Measurements from ENCODE around the gene GUCA1A.
"Not testable (repeated sequence)": the region's sequence is repeated elsewhere in the genome, so short reads cannot be mapped to it uniquely, and the experiment has no call there.

The GUCA1A gene

DNA sequence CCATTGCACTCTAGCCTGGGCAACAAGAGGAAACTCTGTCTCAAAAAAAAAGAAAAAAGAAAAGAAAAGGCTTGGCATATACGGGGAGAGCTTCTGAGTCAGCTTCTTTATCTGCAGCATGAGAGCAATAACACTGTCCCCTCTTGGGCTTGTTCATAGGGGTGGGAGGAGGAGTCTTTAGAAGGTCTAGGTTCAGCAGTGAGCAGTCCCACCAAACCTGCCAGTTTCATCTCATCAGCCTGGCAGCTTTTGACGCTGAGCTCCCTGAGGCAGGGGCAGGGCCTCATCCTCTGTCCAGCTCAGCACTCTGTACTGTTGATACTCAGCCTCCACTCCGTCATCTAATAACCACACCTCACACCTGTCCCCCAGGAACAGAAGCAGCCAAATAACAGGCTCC, 25.1 kb upstream of the GUCA1A start:
- no peak for DNase-seq

DNA sequence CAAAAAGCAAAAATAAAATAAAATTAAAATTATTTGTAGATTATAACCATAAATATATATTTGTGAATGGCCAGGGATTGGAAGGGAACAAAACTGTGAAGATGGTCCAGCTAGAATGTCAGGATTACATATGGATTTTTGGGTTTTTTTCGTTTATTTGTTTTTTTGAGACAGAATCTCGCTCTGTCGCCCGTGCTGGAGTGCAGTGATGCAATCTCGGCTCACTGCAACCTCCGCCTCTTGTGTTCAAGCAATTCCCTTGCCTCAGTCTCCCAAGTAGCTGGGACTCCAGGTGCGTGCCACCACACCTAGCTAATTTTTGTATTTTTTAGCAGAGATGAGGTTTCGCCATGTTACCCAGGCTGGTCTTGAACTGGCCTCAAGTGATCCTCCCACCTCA, 22.9 kb upstream of the GUCA1A start:
- DNase-seq = no peak

DNA sequence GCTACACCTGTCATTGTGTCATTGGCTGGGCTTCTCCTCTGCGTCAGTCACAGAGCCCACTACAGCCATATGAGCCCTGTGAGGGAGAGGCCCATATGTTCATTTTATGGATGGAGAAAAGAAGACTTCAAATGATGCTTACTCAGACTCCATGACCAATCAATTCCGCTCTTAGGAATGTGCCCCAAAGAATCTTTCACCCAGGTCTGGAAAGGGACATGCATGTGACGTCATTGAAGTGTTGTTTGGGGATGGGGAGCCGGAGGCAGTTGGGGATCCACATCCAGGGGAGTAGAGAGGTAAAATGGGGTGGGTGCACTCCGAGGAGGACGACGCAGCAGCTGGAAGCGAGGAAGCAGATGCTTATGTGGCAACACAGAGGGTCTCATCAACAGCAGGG, 21.1 kb upstream of the GUCA1A start:
- DNase-seq = no peak

DNA sequence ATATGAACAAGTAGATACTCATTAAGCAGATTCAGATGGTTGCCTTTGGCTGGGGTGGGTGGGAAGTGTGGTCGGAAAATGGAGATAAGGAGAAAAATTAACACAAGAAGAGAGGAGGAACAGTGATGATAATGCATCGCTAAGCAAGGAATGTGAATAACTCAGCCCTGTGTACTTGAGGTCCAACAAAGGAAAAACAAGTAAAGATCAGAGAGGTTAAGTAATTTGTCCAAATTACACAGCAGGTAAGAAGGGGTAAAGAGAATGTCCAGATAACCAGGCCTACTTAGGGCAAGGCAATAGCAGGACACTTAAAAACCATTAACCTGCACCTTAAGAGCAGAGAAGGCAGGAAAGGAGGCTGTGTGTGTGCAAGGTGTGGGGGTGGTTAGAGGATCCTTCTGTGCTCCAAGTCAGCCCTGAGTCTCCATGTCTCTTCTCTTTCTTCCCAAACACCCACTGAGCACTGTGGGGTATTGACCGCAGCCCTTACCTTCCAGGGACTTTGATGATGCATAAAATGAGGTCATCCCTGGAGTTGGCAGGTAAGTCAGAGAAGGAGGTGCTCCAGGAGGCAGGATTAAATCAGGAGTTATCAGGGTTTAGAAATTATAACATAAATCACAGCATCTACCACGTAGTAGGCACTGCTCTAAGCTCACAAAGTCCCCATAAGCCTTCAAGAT, 20.5 kb upstream of the GUCA1A start:
- not testable (repeated sequence) for DNase-seq

DNA sequence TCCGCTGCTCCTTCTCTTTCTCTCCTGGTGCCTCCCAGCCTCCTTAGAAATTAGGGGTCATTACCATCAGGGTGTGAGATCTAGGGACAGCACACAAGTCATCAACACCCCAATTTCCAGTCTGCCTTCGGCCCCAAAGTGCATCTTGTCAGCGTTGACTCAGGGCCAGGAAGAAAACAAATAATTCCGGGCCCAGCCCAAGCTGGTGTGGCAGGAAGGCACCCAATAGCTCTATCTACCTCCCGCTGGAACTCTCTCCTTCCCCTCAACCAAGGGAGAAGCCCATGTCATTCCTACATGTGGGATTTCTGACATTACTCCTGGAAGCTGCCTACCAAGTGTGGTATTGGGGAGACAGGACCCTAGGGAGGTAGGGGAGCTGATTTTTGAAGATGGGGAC, 19.2 kb upstream of the GUCA1A start:
- no peak for DNase-seq

DNA sequence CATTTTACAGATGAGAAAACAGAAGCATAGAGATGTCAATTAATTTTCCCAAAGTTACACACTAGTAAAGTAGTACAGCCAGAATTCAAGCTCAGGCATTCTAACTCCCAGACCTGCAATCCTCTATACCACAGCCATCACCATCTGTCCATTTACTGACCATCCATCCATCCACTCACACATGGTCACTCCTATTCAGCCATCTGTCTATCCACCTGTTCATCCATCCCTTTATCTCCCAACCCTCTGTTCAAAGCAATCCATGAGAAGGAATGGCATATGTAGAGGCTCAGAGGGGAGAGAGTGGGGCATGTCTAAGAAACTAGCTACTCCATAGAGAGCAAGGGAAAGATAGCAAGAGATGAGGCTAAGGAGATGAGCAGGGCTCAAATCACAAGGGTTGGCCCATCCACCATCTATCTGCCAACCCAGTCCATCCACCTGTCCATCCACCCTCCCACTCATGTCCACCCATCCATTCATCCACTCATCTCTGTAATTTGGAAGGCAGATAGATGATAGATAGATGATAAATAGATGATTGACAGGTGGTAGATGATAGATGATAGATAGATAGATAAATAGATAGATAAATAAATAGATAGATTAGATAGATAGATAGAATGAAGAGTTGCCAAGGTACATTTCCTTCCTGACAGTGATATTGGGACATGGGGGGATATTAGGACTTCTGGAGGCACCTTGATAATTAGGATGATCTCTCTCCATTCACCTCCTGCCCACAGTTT, 18.5 kb upstream of the GUCA1A start:
- DNase-seq = no peak

DNA sequence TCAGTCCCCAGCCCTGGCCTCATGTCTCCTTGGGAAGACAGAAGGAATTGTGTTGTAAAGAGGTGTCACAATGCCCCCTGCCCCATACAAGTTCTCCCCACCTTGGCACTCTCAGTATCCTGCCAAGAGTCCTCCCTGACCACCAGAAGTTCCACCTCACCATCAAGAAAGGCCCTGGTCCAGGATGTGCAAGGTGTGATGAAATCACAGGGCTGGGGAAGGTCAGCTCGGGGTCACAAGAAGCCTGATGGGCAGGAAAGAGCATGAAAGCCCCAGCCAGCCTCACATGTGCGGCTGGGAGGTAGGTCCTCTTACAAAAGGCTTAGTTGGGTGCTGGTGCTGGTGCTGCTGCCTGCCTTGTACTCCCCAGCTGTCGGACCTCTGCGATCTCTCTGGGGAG, 17.9 kb upstream of the GUCA1A start:
- no peak for DNase-seq

DNA sequence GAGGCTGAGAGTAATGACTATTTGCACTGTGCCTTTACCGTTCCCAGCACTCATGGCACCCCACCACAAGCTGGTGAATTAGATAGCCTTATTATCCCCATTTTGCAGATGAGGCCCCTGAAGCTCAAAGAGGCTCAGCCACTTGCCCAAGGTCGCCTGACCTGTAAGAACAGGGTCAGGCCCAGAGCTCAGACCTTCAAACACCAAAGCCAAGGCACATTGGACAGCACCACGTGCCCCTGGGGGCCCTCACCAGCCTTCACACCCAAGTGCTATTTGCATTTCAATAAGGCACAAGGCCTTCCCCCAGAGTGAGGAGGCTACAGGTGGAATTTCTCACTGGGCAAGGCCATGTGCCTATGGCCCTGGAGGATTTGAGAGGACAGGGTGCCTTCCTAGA, 16.5 kb upstream of the GUCA1A start:
- no peak for DNase-seq

DNA sequence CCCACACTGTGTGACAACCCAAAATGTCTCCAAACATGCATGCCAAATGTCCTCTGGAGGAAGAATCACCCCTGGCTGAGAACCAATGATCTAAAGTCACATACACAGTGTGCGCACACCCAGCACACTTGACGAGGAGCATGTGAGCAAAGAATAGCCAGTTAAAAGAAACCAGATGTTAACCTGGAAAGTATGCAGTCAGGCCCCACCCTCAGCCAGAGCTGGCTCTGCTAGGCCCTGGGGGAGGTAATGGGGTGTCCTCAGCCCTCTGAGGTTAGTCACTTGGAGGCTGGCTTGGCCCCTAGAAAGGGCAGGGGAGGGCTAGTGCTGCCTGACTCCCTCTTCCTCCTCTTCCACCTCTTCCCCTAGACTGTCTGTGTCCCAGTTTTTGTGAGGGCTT, 15.2 kb upstream of the GUCA1A start:
- no peak for DNase-seq

DNA sequence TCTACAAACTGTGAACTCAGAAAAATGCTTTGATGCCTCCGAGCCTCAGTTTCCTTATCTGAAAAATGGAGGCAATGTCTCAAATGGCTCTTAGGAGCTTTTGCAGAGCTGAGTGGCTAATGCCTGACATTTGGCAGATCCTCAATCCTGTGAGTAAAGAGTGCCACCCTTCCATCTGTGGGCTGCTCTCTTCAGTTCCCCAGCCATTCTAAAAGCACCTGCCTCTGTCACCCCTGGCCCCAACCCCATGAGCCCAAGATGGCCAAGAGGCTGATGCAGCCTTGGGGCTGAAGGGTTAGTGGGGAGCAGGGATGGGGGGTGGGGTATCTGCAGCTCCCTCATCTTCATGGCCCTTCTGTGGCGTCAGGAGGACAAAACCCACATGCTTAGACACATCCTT, 14.5 kb upstream of the GUCA1A start:
- DNase-seq = no peak

DNA sequence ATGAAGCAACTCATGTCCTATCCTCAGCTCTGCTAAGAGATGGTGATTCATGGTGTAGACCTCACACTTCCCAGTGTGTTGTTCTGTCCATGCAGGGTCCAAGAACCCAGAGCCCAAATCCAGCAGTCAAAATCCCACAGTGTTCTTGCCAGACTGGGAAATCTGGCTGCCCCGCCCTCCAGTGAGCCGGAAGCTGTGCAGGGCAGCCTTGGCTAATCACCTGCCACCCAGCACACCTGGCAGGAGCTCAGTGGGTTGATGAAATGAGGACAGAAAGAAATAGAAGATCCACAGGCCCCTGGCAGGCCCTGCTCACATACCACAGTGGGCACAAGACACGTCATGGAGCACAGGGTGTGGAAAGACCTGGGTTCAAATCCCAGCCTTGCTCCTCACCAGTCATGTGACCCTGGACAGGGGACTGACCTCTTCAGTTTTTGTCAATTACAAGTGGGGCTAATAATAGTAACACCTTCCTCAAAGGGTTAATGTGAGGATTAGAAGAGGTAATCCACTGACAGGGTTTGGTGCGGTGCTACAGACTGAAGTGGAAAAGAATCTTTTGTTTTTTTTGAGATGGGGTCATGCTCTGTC, 13.6 kb upstream of the GUCA1A start:
- DNase-seq = no peak

DNA sequence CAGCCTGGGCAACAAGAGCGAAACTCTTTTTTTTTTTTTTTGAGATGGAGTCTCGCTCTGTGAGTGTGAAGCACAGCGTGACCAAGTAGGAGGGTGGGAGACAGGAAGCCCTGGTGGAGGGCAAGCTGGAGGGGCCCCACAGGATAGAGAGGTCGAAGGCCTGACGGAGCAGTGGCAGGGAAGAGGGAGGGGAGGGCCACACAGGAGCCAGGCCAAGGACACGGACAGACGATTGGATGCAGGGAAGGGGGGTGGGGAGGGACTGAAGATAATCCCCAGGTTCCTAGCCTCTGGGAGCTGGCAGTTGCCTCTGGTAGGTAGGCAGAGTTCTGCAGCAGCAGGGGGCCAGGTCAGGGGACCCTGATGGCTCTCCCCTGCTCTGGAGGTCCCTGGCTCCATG, 10.8 kb upstream of the GUCA1A start:
- DNase-seq = no peak

DNA sequence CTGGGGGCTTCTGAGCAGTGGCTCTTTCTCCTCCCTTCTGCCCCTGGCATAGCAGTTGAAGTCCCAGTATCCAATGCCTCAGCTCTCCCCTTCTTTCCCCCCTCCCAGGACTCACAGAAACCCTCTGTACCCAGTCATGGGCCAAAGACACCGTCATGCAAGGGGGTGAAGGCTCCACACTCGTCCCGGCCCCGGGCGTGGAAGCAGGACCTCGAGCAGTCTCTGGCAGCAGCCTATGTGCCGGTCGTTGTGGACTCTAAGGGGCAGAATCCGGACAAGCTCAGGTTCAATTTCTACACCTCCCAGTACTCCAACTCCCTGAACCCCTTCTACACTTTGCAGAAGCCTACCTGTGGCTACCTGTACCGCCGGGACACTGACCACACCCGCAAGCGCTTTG, 10.4 kb upstream of the GUCA1A start:
- no peak for DNase-seq

DNA sequence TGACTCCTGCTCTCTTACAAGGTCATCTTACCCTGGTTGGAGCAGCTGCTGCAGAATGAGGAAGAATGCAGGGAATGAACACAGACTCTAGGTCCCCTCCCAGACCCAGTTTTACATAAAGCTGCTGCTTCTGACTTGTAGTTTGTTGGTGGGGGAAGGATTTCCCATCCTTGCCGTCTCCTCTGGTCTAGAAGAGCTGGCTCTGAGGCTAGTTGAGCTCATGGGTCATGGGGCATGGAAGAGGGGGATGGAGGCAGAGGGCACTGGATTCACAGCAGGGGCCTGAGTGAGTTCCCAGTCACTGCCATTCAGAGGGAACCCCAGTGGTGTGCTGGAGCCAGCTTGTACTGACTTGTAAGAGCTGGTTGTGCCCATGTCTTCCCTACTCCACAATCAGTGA, 9.2 kb upstream of the GUCA1A start:
- no peak for DNase-seq

DNA sequence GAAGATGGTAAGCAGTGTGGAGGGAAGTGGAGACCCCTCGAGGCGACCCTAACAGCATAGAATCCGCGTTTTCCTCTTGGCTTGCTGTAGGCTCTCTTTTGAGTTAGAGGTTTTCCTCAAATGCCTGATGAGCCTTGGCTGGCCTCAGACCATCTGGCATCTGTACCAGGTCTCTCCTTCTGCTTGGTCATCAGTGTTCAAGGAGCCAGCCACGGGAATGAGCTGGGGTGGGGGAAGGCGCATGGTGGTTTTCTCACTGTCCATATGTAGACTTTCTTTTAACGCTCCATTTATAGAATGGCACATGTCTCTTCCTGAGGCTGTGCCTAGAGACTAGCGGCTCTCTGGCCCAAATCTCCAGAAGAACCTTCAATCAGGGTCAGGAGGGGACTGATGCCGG, 8.1 kb upstream of the GUCA1A start:
- no peak for DNase-seq

DNA sequence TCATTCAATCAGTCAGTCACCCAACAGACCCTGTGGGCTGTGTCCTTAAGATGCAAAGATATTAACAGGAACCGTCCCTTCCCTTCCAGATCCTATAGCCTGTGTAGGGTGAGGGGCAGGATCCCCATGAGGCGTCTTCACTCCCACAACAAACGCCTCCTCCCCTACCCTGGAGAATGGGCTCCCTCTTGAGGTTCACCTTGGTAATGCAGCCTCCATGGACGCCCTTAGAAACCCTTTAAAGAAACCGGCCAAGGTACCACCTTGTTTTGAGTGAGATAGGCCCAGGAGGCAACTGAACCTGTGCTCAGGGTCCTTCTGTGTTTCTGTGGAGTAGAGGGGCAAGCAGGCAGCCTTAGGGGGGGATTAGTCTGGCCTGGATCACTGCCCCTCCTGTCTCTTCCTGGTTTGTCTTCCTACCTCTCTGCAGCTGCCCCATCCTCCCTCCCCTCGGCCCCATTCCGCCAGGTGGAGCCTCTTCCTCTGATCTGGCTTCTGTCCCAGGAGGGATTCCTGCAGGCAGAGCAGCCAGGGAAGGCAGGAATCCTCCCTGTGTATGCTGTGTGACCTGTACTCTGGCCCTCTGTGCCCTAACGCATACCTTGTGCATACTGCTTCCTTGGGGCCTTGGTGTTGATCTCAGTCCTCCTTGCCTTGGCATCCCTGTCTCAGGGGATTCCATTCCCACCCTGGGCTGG, 6.6 kb upstream of the GUCA1A start:
- peak; percentile 62 for DNase-seq

DNA sequence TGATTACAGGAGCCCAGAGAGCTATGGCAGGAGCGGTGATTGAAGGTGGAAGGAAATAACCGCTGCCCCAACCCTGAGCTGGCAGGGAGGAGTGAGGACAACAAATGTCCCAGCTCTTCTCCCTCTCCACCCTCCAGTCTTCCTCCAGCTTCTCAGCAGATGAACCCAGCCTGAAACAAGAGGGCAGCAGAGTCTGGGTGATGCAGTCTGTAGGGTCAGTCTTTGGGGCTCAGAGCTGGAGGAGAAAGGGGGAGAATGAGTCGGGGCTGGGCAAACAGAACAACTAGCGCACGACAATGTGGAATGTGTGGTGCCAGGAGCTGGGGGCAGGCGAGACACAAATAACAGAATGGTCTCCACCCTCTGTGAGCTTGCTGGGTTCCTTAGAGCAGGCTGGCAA, 4.5 kb upstream of the GUCA1A start:
- no peak for DNase-seq

DNA sequence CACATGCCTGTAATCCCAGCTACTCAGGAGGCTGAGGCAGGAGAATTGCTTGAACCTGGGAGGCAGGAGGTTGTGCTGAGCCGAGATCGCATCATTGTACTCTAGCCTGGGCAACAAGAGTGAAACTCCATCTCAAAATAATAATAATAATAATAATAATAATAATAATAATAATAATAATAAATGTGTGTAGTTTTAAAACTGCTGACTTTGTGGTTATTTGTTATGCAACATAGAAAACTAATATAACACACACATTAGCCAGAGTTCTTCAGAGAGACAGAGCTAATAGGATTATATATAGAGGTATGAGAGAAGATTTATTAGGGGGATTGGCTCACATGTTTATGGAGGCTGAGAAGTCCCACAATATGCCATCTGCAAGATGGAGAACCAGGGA, 3.4 kb upstream of the GUCA1A start:
- DNase-seq = not testable (repeated sequence)

DNA sequence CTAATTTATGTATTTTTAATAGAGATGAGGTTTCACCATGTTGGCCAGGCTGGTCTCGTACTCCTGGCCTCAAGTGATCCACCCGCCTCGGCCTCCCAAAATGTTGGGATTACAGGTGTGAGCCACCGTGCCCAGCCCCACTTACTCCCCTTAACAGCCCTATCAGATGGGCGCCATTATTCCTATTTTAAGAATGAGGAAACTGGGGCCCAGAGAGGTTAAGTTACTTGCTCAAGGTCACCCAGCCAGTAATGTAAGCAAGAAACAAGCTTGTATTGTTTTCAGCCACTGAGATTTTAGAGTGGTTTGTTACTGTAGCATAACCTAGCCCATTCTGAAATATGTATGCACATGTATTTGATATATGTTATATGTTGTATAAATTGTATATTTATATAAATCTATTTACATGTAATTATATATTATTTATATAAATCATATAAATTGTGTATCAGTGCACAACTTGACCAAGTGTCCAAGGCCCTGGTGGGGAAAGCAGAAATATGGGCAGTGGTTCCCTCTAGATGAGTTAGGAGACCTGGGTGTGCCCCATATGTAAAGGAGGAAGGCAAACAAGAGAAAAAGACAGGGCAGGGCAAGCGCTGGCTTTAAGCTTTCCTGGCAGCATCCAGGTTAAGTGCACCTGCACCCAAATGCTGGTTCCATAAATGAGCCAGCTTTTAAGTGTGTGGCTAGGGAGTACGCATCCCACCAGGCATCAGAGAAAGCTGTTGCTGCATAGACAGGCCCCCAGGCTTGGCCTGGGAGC, 1.2 kb upstream of the GUCA1A start:
- no peak for DNase-seq

DNA sequence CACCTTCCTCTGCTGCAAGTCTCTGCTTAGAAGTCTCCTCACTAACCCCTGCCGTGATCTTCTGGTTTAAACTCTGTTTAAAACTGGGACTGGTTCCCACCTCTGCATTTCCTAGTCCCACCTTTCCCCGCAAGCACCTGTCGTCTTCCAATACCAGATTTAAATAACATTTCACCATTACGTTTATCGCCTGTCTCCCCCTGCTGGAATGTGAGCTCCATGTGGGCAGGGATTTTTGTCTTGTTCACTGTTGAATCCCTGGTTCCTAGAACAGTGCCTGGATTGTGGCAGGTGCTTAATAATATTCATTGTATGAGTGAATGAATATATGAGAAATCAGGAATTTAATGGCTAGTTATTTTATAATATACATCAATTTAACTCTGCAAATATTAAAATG, 2.7 kb downstream of the GUCA1A start:
- DNase-seq = no peak

DNA sequence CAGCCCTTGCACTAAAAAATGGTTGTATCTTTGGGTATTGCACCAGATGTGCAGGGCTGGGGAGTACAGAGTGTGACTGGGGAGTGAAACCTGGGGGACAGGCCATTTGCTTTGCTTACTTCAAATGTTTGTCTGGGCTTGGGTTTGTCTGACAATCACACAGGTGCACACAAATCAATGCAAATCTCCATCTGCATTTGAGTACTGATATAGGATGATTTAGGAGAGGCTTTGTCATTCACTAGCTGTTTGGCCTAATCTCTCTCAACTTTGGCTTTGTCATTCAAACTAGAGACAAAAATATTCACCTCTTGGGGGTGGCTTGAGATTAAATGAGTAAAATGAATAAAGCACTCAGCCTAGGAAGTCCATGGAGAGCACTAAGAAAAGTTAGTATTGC, 3.8 kb downstream of the GUCA1A start:
- no peak for DNase-seq

DNA sequence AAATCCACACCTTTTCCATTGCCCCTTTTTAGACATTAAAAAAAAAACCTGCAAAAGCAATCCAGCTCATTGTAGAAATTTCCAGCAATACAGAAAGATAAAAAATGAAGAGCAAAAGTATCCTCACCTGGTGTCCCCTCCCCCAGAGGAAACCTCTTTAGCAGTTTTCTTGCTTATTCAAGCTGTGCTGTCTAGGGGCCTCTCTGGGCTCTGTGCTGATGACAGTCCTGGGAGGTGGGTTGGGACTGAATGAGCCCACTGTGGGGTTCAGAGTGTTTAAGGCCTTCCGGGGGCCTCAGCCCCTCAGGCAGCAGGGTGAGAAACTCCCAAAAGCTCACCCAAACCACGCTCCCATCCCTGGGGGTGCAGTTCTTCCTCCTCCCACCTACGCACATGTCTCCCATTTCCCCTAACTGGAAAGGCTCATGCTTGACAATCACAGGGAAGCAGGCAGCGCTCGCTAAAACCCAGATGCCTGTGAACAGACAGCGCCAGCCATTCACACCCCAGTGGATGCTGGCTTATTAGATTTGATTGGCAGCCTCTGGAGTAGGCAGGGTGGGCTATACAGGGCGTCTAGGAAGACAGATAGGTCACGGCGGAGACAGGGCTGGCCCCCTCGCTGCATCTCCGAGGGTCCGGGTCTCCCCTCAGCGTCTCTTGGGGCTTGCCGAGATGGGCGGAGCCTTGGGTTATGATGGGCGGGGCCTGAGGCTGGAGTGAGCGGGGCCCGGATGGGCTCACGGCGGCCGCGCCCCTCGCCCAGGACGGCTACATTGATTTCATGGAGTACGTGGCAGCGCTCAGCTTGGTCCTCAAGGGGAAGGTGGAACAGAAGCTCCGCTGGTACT, 4.6 kb downstream of the GUCA1A start:
- DNase-seq = no peak
